DND-41 (cell line): ENCODE results near the gene RTP2.

Experiments used
- ATAC-seq: fragments of 200-7000 bp; cut with Tn5 transposase; 3 replicates; pipeline ENCODE4 v1.9.1; 2021; ENCODE audit warnings: low read depth; ENCODE audit not compliant: insufficient read depth
- DNase-seq: peaks from one replicate; pipeline ENCODE4 v3.0.0-alpha.2; 2020
- H2AFZ ChIP-seq: 2 replicates; pipeline ENCODE4 v1.6.0; 2012; ENCODE audit warnings: low read depth, low read length
- H3K27ac ChIP-seq: 2 replicates; pipeline ENCODE4 v1.5.1; 2012; ENCODE audit warnings: low read length, inconsistent platforms
- H3K27me3 ChIP-seq: fragments of 200-600 bp; sonication (generic); 2 replicates; pipeline ENCODE4 v1.6.0; 2012; ENCODE audit warnings: low read length, mild to moderate bottlenecking, inconsistent platforms; ENCODE audit not compliant: insufficient read depth, poor library complexity
- H3K36me3 ChIP-seq: 2 replicates; pipeline ENCODE4 v1.5.1; 2012; ENCODE audit warnings: low read length, inconsistent platforms; ENCODE audit not compliant: insufficient read depth
- H3K4me1 ChIP-seq: 2 replicates; pipeline ENCODE4 v1.5.1; 2012; ENCODE audit warnings: mild to moderate bottlenecking, low read length; ENCODE audit not compliant: insufficient read depth
- H3K4me2 ChIP-seq: 2 replicates; pipeline ENCODE4 v1.6.0; 2012; ENCODE audit warnings: mild to moderate bottlenecking, moderate library complexity, low read length, inconsistent platforms; ENCODE audit not compliant: insufficient read depth
- H3K4me3 ChIP-seq, 2 experiments: fragments of 200-600 bp in 1 of 2; shearing (Covaris generic) in 1 of 2; 2 replicates each; pipeline ENCODE4 v1.5.1; 2012 to 2016; ENCODE audit warnings: inconsistent platforms in 2 of 2, low read length in 2 of 2, mild to moderate bottlenecking in 2 of 2, low read depth in 1 of 2, moderate library complexity in 1 of 2
- H3K79me2 ChIP-seq: 2 replicates; pipeline ENCODE4 v1.6.0; 2012; ENCODE audit warnings: low read length, inconsistent platforms; ENCODE audit not compliant: insufficient read depth
- H3K9ac ChIP-seq: 2 replicates; pipeline ENCODE4 v1.6.0; 2012; ENCODE audit warnings: low read depth, mild to moderate bottlenecking, inconsistent platforms, low read length, moderate library complexity
- H3K9me3 ChIP-seq: 2 replicates; pipeline ENCODE4 v1.5.1; 2012; ENCODE audit warnings: low read length, moderate library complexity, mild to moderate bottlenecking, inconsistent platforms; ENCODE audit not compliant: insufficient read depth, severe bottlenecking
- H4K20me1 ChIP-seq: 2 replicates; pipeline ENCODE4 v1.6.0; 2012; ENCODE audit warnings: low read length; ENCODE audit not compliant: insufficient read depth
- EZH2 ChIP-seq: IDR thresholded peaks from 3 replicates; pipeline ENCODE4 v1.6.1; 2012; ENCODE audit warnings: borderline replicate concordance, low read depth, mild to moderate bottlenecking, moderate library complexity, low read length, inconsistent platforms; ENCODE audit not compliant: severe bottlenecking
- TF ChIP-seq, protein P1 (sequence below): IDR thresholded peaks from 2 replicates; pipeline ENCODE4 v1.5.1; 2012; ENCODE audit warnings: borderline replicate concordance, low read length, moderate library complexity, mild to moderate bottlenecking; ENCODE audit not compliant: poor library complexity, severe bottlenecking; ENCODE audit errors: extremely low read depth

The RTP2 gene

DNA sequence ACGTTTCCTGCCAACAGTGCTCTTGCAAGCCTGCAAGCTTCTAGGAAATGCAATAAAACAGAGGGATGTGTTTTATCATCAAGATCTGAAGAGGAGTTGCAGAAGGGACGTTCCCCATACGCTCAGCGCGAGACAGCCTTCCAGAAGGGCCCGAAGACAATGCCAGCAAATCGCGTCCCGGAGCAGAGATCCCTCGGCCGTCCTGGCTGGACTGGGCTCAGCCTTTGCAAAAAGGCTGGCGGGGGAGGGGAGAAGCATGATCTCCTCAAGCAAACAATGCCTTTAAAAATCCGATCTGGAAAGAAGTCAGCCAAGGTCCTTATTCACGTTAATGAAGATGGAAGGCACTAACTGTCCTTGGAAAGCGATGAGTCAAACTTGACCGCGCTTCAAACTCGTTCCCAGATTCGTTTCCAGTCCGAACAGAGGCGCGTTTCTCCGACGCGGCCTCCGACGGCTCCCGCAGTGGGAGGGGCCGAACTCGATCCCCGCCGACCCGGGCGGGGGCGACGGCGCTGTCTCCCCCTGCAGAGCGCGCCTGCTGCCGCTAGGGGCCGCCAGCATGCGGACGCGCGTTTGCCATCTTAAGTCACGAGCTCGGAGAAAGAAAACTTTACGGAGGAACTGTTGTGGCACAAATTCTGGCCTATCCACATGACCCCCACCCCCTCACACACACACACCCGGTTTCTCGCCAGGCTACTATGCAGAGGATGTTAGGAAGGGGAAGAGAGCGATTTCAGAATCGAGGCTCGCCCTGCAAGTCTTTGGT, 37.4 kb upstream of the RTP2 start:
- H3K4me2 ChIP-seq = peak overlapping the region; percentile 89
- peaks cover 43% of the 10 kb centered on the region for H3K79me2 ChIP-seq
- DNase-seq (peak; percentile 86), ATAC-seq (peak; percentile 28)
- H3K9ac ChIP-seq = peak overlapping the region; percentile 99
- peak overlapping the region; percentile 94 for H2AFZ ChIP-seq
- H3K4me3 ChIP-seq = peak overlapping the region in 1 of 2 experiments; percentile 75; a peak in 3 of 4 replicates
- no peaks in the 10 kb centered on the region for H4K20me1 ChIP-seq
- H3K36me3 ChIP-seq = no peaks in the 10 kb centered on the region; the same call in 1 of the 2 replicates
- H3K4me1 ChIP-seq = peaks cover 50% of the 10 kb centered on the region
- no peaks in the 10 kb centered on the region for H3K27me3 ChIP-seq
- no peaks in the 10 kb centered on the region for H3K9me3 ChIP-seq
- TF ChIP-seq EZH2 = no peak
- TF ChIP-seq, protein P1, sequence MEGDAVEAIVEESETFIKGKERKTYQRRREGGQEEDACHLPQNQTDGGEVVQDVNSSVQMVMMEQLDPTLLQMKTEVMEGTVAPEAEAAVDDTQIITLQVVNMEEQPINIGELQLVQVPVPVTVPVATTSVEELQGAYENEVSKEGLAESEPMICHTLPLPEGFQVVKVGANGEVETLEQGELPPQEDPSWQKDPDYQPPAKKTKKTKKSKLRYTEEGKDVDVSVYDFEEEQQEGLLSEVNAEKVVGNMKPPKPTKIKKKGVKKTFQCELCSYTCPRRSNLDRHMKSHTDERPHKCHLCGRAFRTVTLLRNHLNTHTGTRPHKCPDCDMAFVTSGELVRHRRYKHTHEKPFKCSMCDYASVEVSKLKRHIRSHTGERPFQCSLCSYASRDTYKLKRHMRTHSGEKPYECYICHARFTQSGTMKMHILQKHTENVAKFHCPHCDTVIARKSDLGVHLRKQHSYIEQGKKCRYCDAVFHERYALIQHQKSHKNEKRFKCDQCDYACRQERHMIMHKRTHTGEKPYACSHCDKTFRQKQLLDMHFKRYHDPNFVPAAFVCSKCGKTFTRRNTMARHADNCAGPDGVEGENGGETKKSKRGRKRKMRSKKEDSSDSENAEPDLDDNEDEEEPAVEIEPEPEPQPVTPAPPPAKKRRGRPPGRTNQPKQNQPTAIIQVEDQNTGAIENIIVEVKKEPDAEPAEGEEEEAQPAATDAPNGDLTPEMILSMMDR = peak; percentile 97
- peak overlapping the region; percentile 99 for H3K27ac ChIP-seq

- Histone ChIP-seq H3K79me2 (peaks cover 37% of the 10 kb centered on the region), H3K4me2 (peak overlapping the region; percentile 89)
- ATAC-seq = no peak
Measured at GRCh38 chr3:187739094-187739560, 36.8 kb upstream of the RTP2 start.

DNA sequence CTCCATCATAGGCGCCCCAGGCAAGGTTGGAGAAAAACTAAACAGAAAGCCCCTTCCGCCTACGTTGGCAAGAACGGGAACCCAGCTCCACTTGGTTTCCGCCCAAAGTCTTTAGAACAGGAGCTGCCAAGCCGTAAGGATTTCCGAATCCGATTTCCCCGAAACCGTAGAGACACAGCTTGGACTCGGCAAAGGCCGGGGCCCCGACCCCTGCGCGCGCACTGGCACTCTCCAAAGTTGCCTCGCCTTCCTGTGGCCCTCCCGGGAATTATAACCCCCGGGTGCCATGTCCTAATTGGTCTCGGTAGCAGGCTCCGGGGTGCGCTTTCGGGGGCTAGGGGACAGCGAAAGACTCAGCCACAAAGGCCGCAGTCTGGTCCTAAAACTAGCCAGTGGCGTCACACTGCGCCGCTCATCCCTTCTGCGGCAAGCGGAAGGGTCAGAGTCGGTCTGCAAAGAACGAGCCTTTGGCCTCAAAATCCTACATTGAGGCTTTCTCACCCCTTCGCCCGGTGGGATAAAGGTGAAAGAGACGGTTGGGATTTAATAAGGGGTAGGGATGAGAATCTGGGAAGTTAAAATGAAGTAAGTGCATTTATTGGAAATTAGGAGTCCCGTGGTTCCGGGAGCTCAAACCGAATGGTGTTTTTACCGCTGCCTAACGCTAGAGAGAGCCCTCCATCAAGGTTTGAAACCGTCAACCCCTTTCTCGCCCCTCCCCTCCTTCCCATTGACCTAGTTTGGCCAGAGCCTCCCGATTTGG, 36.2 kb upstream of the RTP2 start:
- H3K4me2 ChIP-seq = peak overlapping the region; percentile 89
- H3K9me3 ChIP-seq = no peaks in the 10 kb centered on the region
- peak overlapping the region; percentile 99 for H3K27ac ChIP-seq
- peak overlapping the region; percentile 94 for H2AFZ ChIP-seq
- H3K4me1 ChIP-seq = peaks cover 50% of the 10 kb centered on the region
- H3K79me2 ChIP-seq = peaks cover 31% of the 10 kb centered on the region
- peak overlapping the region; percentile 54 to 75 for H3K4me3 ChIP-seq
- no peak for TF ChIP-seq EZH2
- TF ChIP-seq, protein P1 = peak; percentile 92
- H4K20me1 ChIP-seq = no peaks in the 10 kb centered on the region
- H3K27me3 ChIP-seq = no peaks in the 10 kb centered on the region
- H3K9ac ChIP-seq = peak overlapping the region; percentile 99
- DNase-seq = peak; percentile 86
- ATAC-seq = peak; percentile 38
- H3K36me3 ChIP-seq = peaks cover under 1% of the 10 kb centered on the region; the same call in 1 of the 2 replicates

More at GRCh38 chr3:187739094-187739560, 36.8 kb upstream of the RTP2 start:
- H3K27me3 ChIP-seq = no peaks in the 10 kb centered on the region
- TF ChIP-seq, protein P1 = no peak
- H2AFZ ChIP-seq = peak overlapping the region; percentile 94; the same call in 1 of the 2 replicates
- H4K20me1 ChIP-seq = no peaks in the 10 kb centered on the region
- no peak for DNase-seq
- peak overlapping the region; percentile 99 for H3K27ac ChIP-seq
- peaks cover 50% of the 10 kb centered on the region for H3K4me1 ChIP-seq
- H3K36me3 ChIP-seq = no peaks in the 10 kb centered on the region; the same call in 1 of the 2 replicates
- H3K4me3 ChIP-seq = peak overlapping the region; percentile 54 to 75; a peak in 3 of 4 replicates
- no peaks in the 10 kb centered on the region for H3K9me3 ChIP-seq
- H3K9ac ChIP-seq = peak overlapping the region; percentile 99
